ENCODE results near the gene KCNIP3. TPM values are rescaled to one million over a fixed set of nuclear protein-coding genes. Genes with fewer than 3 reads are reported as not detected.

The KCNIP3 gene
- polyA plus RNA-seq, 1 of the 3 experiments (the other 2 are of a cell fraction): 0.97 TPM

DNA sequence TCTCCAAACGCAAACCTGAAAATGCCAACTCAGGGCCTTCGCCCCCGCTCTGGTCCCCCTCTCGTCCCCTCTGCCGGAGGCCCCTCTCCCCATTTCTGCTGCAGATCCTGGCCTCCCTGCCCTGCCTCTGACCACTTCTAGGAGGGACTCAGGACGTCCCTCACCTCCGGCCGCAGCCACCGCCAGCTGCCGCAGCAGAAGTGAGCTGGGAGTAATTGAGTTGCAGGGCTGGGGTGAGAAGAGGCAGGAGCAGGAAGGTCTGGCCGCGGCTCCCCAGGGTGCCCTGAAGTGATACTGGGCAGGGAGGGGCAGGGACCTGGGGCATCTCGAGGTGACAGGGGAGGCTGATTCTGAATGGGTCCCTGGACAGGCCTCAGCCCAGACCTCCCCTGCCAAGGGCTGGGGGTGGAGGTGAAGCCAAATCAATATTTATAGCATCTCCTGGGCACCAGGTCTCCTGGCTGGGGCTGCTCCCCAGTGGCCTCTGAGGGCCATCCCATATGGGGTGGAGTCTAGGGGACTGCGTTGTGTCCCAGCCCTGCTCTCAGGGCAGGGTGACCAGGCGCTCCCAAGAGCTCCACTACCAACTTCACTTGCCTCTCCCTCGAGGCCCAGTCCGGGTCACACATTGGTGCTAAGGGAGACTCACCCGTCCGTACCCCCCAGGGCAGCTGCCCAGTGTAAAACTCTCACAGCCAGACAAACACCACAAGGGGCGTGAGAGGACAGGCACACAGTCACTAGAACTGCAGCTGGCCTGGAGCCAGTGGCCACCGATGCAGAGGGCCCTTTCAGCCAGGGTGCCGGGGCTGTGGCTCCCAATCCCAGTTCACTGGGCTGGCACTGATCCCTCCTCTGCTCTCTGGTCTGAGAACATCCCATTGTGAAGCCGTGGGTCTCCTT, 33.0 kb downstream of the KCNIP3 start:
- DNase-seq: peak; percentile 45
- no peak overlapping the region for H3K27ac ChIP-seq (ENCODE audit: low read depth in 2 of 2, low read length in 1 of 2)
- H3K79me2 ChIP-seq (ENCODE audit: insufficient read depth): no peaks in the 10 kb centered on the region
- no peaks in the 10 kb centered on the region for H3F3A ChIP-seq (replicated peaks; ENCODE audit: insufficient read depth)
- no peak overlapping the region for H3K9ac ChIP-seq
- 59% methylated on average over 20 of the region's 23 CpGs for WGBS (ENCODE audit: low lambda C conversion rate)
- no peaks in the 10 kb centered on the region; a peak in 1 of 4 replicates for H3K4me1 ChIP-seq (ENCODE audit: control insufficient read depth in 1 of 2, insufficient read depth in 2 of 2, low read depth in 1 of 2, low read length in 1 of 2)
- H3K4me3 ChIP-seq (ENCODE audit: low read depth in 2 of 2, low read length in 1 of 2): no peak overlapping the region
- no peak overlapping the region for H2AFZ ChIP-seq (ENCODE audit: low read depth)
- no peak for TF ChIP-seq SMC3 (IDR thresholded peaks at IDR 0.05; ENCODE audit: low read depth, low read length)
- no peak for TF ChIP-seq CHD2 (IDR thresholded peaks at IDR 0.05; ENCODE audit: low read length, partially characterized antibody)
- TF ChIP-seq, protein P1, sequence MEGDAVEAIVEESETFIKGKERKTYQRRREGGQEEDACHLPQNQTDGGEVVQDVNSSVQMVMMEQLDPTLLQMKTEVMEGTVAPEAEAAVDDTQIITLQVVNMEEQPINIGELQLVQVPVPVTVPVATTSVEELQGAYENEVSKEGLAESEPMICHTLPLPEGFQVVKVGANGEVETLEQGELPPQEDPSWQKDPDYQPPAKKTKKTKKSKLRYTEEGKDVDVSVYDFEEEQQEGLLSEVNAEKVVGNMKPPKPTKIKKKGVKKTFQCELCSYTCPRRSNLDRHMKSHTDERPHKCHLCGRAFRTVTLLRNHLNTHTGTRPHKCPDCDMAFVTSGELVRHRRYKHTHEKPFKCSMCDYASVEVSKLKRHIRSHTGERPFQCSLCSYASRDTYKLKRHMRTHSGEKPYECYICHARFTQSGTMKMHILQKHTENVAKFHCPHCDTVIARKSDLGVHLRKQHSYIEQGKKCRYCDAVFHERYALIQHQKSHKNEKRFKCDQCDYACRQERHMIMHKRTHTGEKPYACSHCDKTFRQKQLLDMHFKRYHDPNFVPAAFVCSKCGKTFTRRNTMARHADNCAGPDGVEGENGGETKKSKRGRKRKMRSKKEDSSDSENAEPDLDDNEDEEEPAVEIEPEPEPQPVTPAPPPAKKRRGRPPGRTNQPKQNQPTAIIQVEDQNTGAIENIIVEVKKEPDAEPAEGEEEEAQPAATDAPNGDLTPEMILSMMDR (IDR thresholded peaks at IDR 0.05): 0 out of 2 replicates have a peak, but pooled peaks have one; percentile 9
- no peak for TF ChIP-seq MEF2A (IDR thresholded peaks at IDR 0.05; ENCODE audit: borderline replicate concordance, low read depth)
- no peak for TF ChIP-seq FOXM1 (IDR thresholded peaks at IDR 0.05; ENCODE audit: low read depth)
- no peaks in the 10 kb centered on the region for H4K20me1 ChIP-seq (ENCODE audit: insufficient read depth)
- no peaks in the 10 kb centered on the region for H3K9me2 ChIP-seq
- CTCF ChIA-PET: interaction anchor here (1.0 to 5.6 kb wide), 5 partner anchors 8 to 99 kb away, joined by 3 to 40 read pairs (median 4); no protein-coding TSS in a partner anchor
- H3K27me3 ChIP-seq (ENCODE audit: insufficient read depth): no peaks in the 10 kb centered on the region
- H3K9me3 ChIP-seq: no peaks in the 10 kb centered on the region
- POLR2A ChIA-PET: no interaction called here
- no peak overlapping the region for H3K4me2 ChIP-seq
- no peaks in the 10 kb centered on the region for H3K36me3 ChIP-seq (replicated peaks in 1 of 2; ENCODE audit: control insufficient read depth in 1 of 2, insufficient read depth in 2 of 2, low read length in 1 of 2)

DNA sequence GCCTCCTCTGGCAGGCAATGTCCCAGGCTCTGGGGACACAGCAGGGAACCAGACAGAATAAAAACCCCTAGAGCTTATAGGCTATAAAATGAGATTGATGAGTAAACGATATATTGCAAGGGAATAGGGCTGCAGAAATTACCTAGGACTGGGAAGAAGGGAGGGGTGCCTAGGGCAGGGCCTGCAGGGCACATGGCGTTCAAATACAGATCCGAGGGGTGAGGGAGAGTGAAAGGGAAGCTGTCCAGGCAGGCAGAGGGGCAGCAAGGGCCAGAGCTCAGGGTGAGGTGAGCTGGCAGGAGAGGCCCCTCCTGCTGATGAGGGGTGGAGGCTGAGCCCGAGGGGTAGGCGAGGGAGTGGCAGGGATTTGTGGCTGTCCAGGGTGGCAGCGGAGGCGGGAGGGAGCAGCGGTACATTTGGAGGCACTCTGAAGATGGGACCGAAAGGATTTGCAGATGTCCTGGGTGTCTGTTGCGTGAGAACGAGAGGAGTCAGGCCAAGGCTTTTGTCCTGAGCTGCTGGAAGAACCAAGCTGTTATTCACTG, 33.7 kb downstream of the KCNIP3 start:
- Histone ChIP-seq H3K4me1 (ENCODE audit: control insufficient read depth in 1 of 2, insufficient read depth in 2 of 2, low read depth in 1 of 2, low read length in 1 of 2) (no peaks in the 10 kb centered on the region; a peak in 1 of 4 replicates), H4K20me1 (ENCODE audit: insufficient read depth) (no peaks in the 10 kb centered on the region), H3K4me3 (ENCODE audit: low read depth in 2 of 2, low read length in 1 of 2) (no peak overlapping the region), H3K4me2 (no peak overlapping the region), H3K9me2 (no peaks in the 10 kb centered on the region), H3K27me3 (ENCODE audit: insufficient read depth) (no peaks in the 10 kb centered on the region), H3K36me3 (replicated peaks in 1 of 2; ENCODE audit: control insufficient read depth in 1 of 2, insufficient read depth in 2 of 2, low read length in 1 of 2) (no peaks in the 10 kb centered on the region), H3K79me2 (ENCODE audit: insufficient read depth) (no peaks in the 10 kb centered on the region), H2AFZ (ENCODE audit: low read depth) (no peak overlapping the region), H3F3A (replicated peaks; ENCODE audit: insufficient read depth) (no peaks in the 10 kb centered on the region), H3K9me3 (no peaks in the 10 kb centered on the region), H3K9ac (no peak overlapping the region), H3K27ac (ENCODE audit: low read depth in 2 of 2, low read length in 1 of 2) (no peak overlapping the region)
- ChIA-PET POLR2A (no interaction called here), CTCF (interaction anchor here (1.0 to 5.6 kb wide), 5 partner anchors 9 to 100 kb away, joined by 3 to 40 read pairs (median 4); no protein-coding TSS in a partner anchor)
- TF ChIP-seq FOSL2 (IDR thresholded peaks at IDR 0.05; ENCODE audit: borderline replicate concordance, low read depth): no peak
- TF ChIP-seq, protein P2, sequence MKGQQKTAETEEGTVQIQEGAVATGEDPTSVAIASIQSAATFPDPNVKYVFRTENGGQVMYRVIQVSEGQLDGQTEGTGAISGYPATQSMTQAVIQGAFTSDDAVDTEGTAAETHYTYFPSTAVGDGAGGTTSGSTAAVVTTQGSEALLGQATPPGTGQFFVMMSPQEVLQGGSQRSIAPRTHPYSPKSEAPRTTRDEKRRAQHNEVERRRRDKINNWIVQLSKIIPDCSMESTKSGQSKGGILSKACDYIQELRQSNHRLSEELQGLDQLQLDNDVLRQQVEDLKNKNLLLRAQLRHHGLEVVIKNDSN (IDR thresholded peaks at IDR 0.05; ENCODE audit: borderline replicate concordance, low read depth): no peak
- TF ChIP-seq, protein P3, sequence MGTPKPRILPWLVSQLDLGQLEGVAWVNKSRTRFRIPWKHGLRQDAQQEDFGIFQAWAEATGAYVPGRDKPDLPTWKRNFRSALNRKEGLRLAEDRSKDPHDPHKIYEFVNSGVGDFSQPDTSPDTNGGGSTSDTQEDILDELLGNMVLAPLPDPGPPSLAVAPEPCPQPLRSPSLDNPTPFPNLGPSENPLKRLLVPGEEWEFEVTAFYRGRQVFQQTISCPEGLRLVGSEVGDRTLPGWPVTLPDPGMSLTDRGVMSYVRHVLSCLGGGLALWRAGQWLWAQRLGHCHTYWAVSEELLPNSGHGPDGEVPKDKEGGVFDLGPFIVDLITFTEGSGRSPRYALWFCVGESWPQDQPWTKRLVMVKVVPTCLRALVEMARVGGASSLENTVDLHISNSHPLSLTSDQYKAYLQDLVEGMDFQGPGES (IDR thresholded peaks at IDR 0.05; ENCODE audit: low read depth, low read length): no peak
- TF ChIP-seq SMC3 (IDR thresholded peaks at IDR 0.05; ENCODE audit: low read depth, low read length): no peak
- TF ChIP-seq SIN3A (IDR thresholded peaks at IDR 0.05; ENCODE audit: borderline replicate concordance, low read depth, low read length): no peak
- no peak for TF ChIP-seq NFIC (IDR thresholded peaks at IDR 0.05; ENCODE audit: borderline replicate concordance)
- TF ChIP-seq, protein P4, sequence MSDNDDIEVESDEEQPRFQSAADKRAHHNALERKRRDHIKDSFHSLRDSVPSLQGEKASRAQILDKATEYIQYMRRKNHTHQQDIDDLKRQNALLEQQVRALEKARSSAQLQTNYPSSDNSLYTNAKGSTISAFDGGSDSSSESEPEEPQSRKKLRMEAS (IDR thresholded peaks at IDR 0.05; ENCODE audit: low read depth): no peak
- TF ChIP-seq, protein P5, sequence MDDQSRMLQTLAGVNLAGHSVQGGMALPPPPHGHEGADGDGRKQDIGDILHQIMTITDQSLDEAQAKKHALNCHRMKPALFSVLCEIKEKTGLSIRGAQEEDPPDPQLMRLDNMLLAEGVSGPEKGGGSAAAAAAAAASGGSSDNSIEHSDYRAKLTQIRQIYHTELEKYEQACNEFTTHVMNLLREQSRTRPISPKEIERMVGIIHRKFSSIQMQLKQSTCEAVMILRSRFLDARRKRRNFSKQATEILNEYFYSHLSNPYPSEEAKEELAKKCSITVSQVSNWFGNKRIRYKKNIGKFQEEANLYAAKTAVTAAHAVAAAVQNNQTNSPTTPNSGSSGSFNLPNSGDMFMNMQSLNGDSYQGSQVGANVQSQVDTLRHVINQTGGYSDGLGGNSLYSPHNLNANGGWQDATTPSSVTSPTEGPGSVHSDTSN (IDR thresholded peaks at IDR 0.05): no peak
- TF ChIP-seq RXRA (IDR thresholded peaks at IDR 0.05; ENCODE audit: borderline replicate concordance, low read depth): no peak
- no peak for TF ChIP-seq RFX5 (IDR thresholded peaks at IDR 0.05; ENCODE audit: low read length)
- TF ChIP-seq, protein P1 (IDR thresholded peaks at IDR 0.05): no peak
- TF ChIP-seq FOXJ3 (CRISPR knock-in tag; IDR thresholded peaks at IDR 0.05): no peak
- no peak for TF ChIP-seq POLR2AphosphoS5 (IDR thresholded peaks at IDR 0.05; ENCODE audit: low read depth, low read length)
- no peak for TF ChIP-seq TCF12 (IDR thresholded peaks at IDR 0.05)
- DNase-seq: no peak
- 66% methylated on average over 11 of the region's 11 CpGs for WGBS (ENCODE audit: low lambda C conversion rate)
